Panc1 (cell line): ENCODE results near the gene MAT2A.

Source experiments
- POLR2AphosphoS5 ChIP-seq: IDR thresholded peaks from 2 replicates; pipeline ENCODE4 v1.6.1; 2012; ENCODE audit warnings: mild to moderate bottlenecking, low read depth, low read length, moderate library complexity
- SIN3A ChIP-seq: IDR thresholded peaks from 2 replicates; pipeline ENCODE4 v1.6.1; 2012; ENCODE audit warnings: low read depth, mild to moderate bottlenecking, low read length, moderate library complexity, borderline replicate concordance; ENCODE audit not compliant: insufficient read depth
- TF ChIP-seq, protein P1 (sequence below): fragments of 450-650 bp; IDR thresholded peaks from 2 replicates; pipeline ENCODE4 v1.5.1; 2017; ENCODE audit warnings: mild to moderate bottlenecking

- TF ChIP-seq, protein P1, sequence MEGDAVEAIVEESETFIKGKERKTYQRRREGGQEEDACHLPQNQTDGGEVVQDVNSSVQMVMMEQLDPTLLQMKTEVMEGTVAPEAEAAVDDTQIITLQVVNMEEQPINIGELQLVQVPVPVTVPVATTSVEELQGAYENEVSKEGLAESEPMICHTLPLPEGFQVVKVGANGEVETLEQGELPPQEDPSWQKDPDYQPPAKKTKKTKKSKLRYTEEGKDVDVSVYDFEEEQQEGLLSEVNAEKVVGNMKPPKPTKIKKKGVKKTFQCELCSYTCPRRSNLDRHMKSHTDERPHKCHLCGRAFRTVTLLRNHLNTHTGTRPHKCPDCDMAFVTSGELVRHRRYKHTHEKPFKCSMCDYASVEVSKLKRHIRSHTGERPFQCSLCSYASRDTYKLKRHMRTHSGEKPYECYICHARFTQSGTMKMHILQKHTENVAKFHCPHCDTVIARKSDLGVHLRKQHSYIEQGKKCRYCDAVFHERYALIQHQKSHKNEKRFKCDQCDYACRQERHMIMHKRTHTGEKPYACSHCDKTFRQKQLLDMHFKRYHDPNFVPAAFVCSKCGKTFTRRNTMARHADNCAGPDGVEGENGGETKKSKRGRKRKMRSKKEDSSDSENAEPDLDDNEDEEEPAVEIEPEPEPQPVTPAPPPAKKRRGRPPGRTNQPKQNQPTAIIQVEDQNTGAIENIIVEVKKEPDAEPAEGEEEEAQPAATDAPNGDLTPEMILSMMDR = no peak
- TF ChIP-seq POLR2AphosphoS5 = 0 out of 2 replicates have a peak, but pooled peaks have one; percentile 41
- no peak for TF ChIP-seq SIN3A
Observed at GRCh38 chr2:85537600-85538506, 1.1 kb upstream of the MAT2A start.
